T47D (cell line): ENCODE results near the gene ZNF367.
A peak's percentile ranks its signal among the peaks of the same experiment; 100 is the strongest.

Experiments used
- DNase-seq, 2 experiments: peaks; one replicate each; pipeline versions ENCODE4 v3.0.0 to v3.0.0-alpha.2; 2011 to 2012; ENCODE audit warnings: low read depth in 1 of 2, low spot score in 1 of 2
- JUND ChIP-seq: IDR thresholded peaks from 2 replicates; pipeline ENCODE4 v1.6.1; 2012; ENCODE audit warnings: low read depth
- in situ Hi-C: cut with HindIII; loops from 2 replicates; pipeline ENCODE4 v1.10.0; 2016; ENCODE audit warnings: low sequenced_read_pairs, low pct_unique_long_range_greater_than_20kb

Gene ZNF367

GRCh38 chr9:96418083-96418919, at the start of gene ZNF367:
TSS of gene ZNF367 (minus strand) at chr9:96418370. CDS start at chr9:96418032, 338 bp downstream.
- TF ChIP-seq JUND: no peak
- DNase-seq: peak; percentile 82 to 97
- in situ Hi-C loops: no loop called here

GRCh38 chr9:96467784-96468183, 49.6 kb upstream of the ZNF367 start:
- DNase-seq: no peak
- no peak for TF ChIP-seq JUND
- in situ Hi-C loops: no loop called here

GRCh38 chr9:96464426-96464825, 46.3 kb upstream of the ZNF367 start:
- TF ChIP-seq JUND: no peak
- in situ Hi-C loops: no loop called here
- no peak for DNase-seq

- in situ Hi-C loops: no loop called here
- TF ChIP-seq JUND: no peak
- no peak for DNase-seq
Measured at GRCh38 chr9:96462541-96462940, 44.4 kb upstream of the ZNF367 start.

GRCh38 chr9:96461336-96461735, 43.2 kb upstream of the ZNF367 start:
- in situ Hi-C loops: no loop called here
- TF ChIP-seq JUND: no peak
- no peak for DNase-seq

- no peak for DNase-seq
- no peak for TF ChIP-seq JUND
Measured at GRCh38 chr9:96460882-96461281, 42.7 kb upstream of the ZNF367 start.

GRCh38 chr9:96460470-96460869, 42.3 kb upstream of the ZNF367 start:
- no peak for DNase-seq
- no peak for TF ChIP-seq JUND
- in situ Hi-C loops: no loop called here

More at GRCh38 chr9:96460882-96461281, 42.7 kb upstream of the ZNF367 start:
- in situ Hi-C loops: no loop called here

- TF ChIP-seq JUND: no peak
- no peak for DNase-seq
- in situ Hi-C loops: no loop called here
Measured at GRCh38 chr9:96459268-96460007, 41.3 kb upstream of the ZNF367 start.

- TF ChIP-seq JUND: no peak
- in situ Hi-C loops: no loop called here
- no peak for DNase-seq
Measured at GRCh38 chr9:96458226-96458625, 40.1 kb upstream of the ZNF367 start.

- no peak for DNase-seq
- TF ChIP-seq JUND: no peak
- in situ Hi-C loops: no loop called here
Measured at GRCh38 chr9:96457266-96457665, 39.1 kb upstream of the ZNF367 start.

- no peak for TF ChIP-seq JUND
- peak; percentile 49 to 55 for DNase-seq
- in situ Hi-C loops: no loop called here
Measured at GRCh38 chr9:96453625-96454024, 35.5 kb upstream of the ZNF367 start.

- in situ Hi-C loops: no loop called here
- DNase-seq: peak; percentile 44 to 49
Measured at GRCh38 chr9:96450613-96451528, 32.7 kb upstream of the ZNF367 start.

More at GRCh38 chr9:96450613-96451528, 32.7 kb upstream of the ZNF367 start:
- TF ChIP-seq JUND: no peak
